ENCODE data around the gene ANO7.

ANO7 gene

GRCh38 chr2:241265506-241265905 lies 77.0 kb downstream of the ANO7 start:
- Histone ChIP-seq H3K79me2 (ENCODE audit: control insufficient read depth, insufficient read depth, low read length, poor library complexity) (peaks cover 11% of the 10 kb centered on the region), H3K14ac (ENCODE audit: low read length) (no peak overlapping the region), H3K27ac (ENCODE audit: low read depth, low read length) (no peak overlapping the region), H2BK5ac (ENCODE audit: low read depth, low read length, poor library complexity) (no peak overlapping the region), H2BK12ac (ENCODE audit: low read length) (no peak overlapping the region), H4K8ac (ENCODE audit: low read depth, low read length) (no peak overlapping the region), H2BK120ac (ENCODE audit: insufficient read depth, low read length, poor library complexity) (no peak overlapping the region), H3K4me1 (ENCODE audit: control insufficient read depth in 1 of 2, insufficient read depth in 2 of 2, low read length in 2 of 2) (peaks cover 18 to 24% of the 10 kb centered on the region in 2 experiments), H3K9ac (ENCODE audit: low read length) (no peak overlapping the region), H2AFZ (ENCODE audit: insufficient read depth, low read length, poor library complexity) (no peak overlapping the region), H3K79me1 (ENCODE audit: low read length) (peaks cover 3% of the 10 kb centered on the region), H4K91ac (ENCODE audit: low read depth, low read length) (no peak overlapping the region), H3K4me2 (ENCODE audit: low read length) (no peak overlapping the region), H3K23ac (ENCODE audit: low read length) (no peak overlapping the region), H3K36me3 (ENCODE audit: control insufficient read depth in 1 of 2, insufficient read depth in 2 of 2, low read length in 2 of 2) (peaks cover 63 to 64% of the 10 kb centered on the region in 2 experiments), H3K4me3 (ENCODE audit: low read depth, low read length) (no peak overlapping the region), H3K9me3 (ENCODE audit: insufficient read depth, low read depth, low read length) (no peaks in the 10 kb centered on the region), H3K27me3 (ENCODE audit: insufficient read depth, low read length) (no peaks in the 10 kb centered on the region), H4K12ac (ENCODE audit: low read depth, low read length) (no peak overlapping the region), H2AK5ac (ENCODE audit: low read length) (no peak overlapping the region), H3K18ac (ENCODE audit: low read length) (no peak overlapping the region), H3K4ac (ENCODE audit: low read depth, low read length) (no peak overlapping the region)
- DNase-seq = no peak
- no CpG with 5 or more reads among the region's 5 CpGs for WGBS (ENCODE audit: extremely low coverage, insufficient coverage, insufficient read length)

DNA sequence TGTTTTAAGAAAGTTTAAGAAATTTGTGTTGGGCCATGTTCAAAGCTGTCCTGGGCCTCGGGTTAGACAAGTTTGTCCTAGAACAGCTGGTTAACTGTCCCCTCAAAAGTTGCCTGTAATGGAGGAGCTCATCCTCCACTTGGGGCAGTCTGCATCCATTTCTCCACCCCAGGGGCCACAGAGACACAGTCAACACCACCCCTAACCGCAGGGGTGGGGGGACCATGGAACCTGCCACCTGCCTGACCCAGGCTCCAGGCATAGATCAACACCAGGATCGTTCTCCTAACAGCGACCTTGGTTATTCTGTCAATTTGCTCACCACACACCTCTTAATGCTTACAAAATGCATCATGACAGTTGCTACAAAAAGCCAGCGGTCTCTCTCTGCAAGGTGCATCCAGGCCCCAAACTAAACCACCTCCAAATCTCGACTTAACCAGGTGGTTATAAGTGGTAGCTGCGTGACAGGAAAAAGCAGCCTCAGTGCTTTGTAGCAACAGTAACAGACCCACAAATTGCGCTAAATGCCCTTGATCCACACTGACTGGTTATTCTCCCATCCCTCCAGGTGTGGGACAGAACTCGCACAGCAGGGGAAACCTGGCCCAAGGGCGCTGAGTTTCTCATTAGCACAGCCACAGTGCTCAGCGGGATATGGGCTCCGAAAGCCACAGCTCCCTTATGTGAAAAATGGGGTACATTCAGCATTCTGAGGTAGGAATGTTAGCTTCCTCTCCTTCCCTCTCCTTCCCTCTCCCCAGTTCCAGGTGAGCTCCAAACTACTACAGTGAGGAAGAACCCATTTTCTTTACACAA lies 79.0 kb downstream of the ANO7 start:
- H2AK5ac ChIP-seq (ENCODE audit: low read length) = no peak overlapping the region
- H3K9me3 ChIP-seq (ENCODE audit: insufficient read depth, low read depth, low read length) = no peaks in the 10 kb centered on the region
- no peak overlapping the region for H3K4me3 ChIP-seq (ENCODE audit: low read depth, low read length)
- no peak overlapping the region for H2BK12ac ChIP-seq (ENCODE audit: low read length)
- no CpG with 5 or more reads among the region's 12 CpGs for WGBS (ENCODE audit: extremely low coverage, insufficient coverage, insufficient read length)
- no peak for DNase-seq
- H4K8ac ChIP-seq (ENCODE audit: low read depth, low read length) = no peak overlapping the region
- no peak overlapping the region for H3K18ac ChIP-seq (ENCODE audit: low read length)
- H4K91ac ChIP-seq (ENCODE audit: low read depth, low read length) = no peak overlapping the region
- H3K27ac ChIP-seq (ENCODE audit: low read depth, low read length) = no peak overlapping the region
- peaks cover 12% of the 10 kb centered on the region for H3K79me1 ChIP-seq (ENCODE audit: low read length)
- H2BK120ac ChIP-seq (ENCODE audit: insufficient read depth, low read length, poor library complexity) = no peak overlapping the region
- H3K79me2 ChIP-seq (ENCODE audit: control insufficient read depth, insufficient read depth, low read length, poor library complexity) = peaks cover 26% of the 10 kb centered on the region
- no peaks in the 10 kb centered on the region for H3K27me3 ChIP-seq (ENCODE audit: insufficient read depth, low read length)
- no peak overlapping the region for H3K4me2 ChIP-seq (ENCODE audit: low read length)
- no peak overlapping the region for H2AFZ ChIP-seq (ENCODE audit: insufficient read depth, low read length, poor library complexity)
- peaks cover 48 to 50% of the 10 kb centered on the region in 2 experiments for H3K36me3 ChIP-seq (ENCODE audit: control insufficient read depth in 1 of 2, insufficient read depth in 2 of 2, low read length in 2 of 2)
- H3K23ac ChIP-seq (ENCODE audit: low read length) = no peak overlapping the region
- no peak overlapping the region for H3K14ac ChIP-seq (ENCODE audit: low read length)
- H3K4ac ChIP-seq (ENCODE audit: low read depth, low read length) = peak overlapping the region; percentile 92
- no peak overlapping the region for H3K9ac ChIP-seq (ENCODE audit: low read length)
- H3K4me1 ChIP-seq (ENCODE audit: control insufficient read depth in 1 of 2, insufficient read depth in 2 of 2, low read length in 2 of 2) = peaks cover 22 to 33% of the 10 kb centered on the region in 2 experiments
- H2BK5ac ChIP-seq (ENCODE audit: low read depth, low read length, poor library complexity) = no peak overlapping the region
- no peak overlapping the region for H4K12ac ChIP-seq (ENCODE audit: low read depth, low read length)

GRCh38 chr2:241268306-241268705 lies 79.8 kb downstream of the ANO7 start:
- no CpG with 5 or more reads among the region's 7 CpGs for WGBS (ENCODE audit: extremely low coverage, insufficient coverage, insufficient read length)
- no peak overlapping the region for H3K23ac ChIP-seq (ENCODE audit: low read length)

DNA sequence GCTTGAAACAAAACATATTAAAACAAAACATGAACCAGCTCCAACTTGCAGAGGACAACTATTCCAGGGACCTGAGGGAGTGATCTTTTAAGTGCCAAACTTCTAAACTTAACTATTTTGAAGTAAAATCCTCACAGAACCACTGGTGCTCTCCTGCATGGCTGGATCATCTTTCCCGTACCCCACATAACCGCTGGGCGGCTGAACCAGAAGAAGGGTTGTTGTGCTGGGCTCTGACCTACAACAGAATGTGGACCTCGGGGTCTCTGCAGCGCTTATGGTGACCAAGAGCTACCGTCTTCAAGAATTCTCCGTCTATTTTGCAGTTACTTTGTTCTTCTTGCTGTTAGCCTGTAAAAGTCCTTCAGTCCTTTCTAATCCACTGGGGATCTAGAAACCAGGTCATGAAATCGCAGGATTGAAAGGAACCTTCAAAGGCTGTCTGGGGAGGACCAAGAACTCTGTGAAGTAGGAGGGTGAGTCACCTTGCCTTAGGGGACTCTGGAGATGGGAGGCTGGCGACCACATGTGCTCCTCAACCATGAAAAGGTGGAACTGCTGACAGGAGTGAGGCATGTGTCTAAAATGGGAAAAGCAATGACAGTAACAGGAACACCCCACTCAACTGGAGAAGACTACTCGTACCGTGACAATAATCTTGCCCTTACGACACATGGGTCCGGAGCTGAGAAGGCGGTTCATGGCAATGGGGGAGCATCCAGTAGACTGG lies 80.4 kb downstream of the ANO7 start:
- Histone ChIP-seq H2BK12ac (ENCODE audit: low read length) (no peak overlapping the region), H3K4ac (ENCODE audit: low read depth, low read length) (peak overlapping the region; percentile 23), H3K4me2 (ENCODE audit: low read length) (peak overlapping the region; percentile 20), H4K8ac (ENCODE audit: low read depth, low read length) (no peak overlapping the region), H2BK120ac (ENCODE audit: insufficient read depth, low read length, poor library complexity) (no peak overlapping the region), H3K4me3 (ENCODE audit: low read depth, low read length) (no peak overlapping the region), H3K27me3 (ENCODE audit: insufficient read depth, low read length) (no peaks in the 10 kb centered on the region), H3K27ac (ENCODE audit: low read depth, low read length) (peak overlapping the region; percentile 48), H3K9ac (ENCODE audit: low read length) (no peak overlapping the region), H3K18ac (ENCODE audit: low read length) (no peak overlapping the region), H4K12ac (ENCODE audit: low read depth, low read length) (no peak overlapping the region), H3K23ac (ENCODE audit: low read length) (no peak overlapping the region), H3K36me3 (ENCODE audit: control insufficient read depth in 1 of 2, insufficient read depth in 2 of 2, low read length in 2 of 2) (peaks cover 35 to 38% of the 10 kb centered on the region in 2 experiments), H2AFZ (ENCODE audit: insufficient read depth, low read length, poor library complexity) (no peak overlapping the region), H3K9me3 (ENCODE audit: insufficient read depth, low read depth, low read length) (no peaks in the 10 kb centered on the region), H3K4me1 (ENCODE audit: control insufficient read depth in 1 of 2, insufficient read depth in 2 of 2, low read length in 2 of 2) (peaks cover 22 to 34% of the 10 kb centered on the region in 2 experiments), H3K79me2 (ENCODE audit: control insufficient read depth, insufficient read depth, low read length, poor library complexity) (peaks cover 28% of the 10 kb centered on the region), H3K79me1 (ENCODE audit: low read length) (peaks cover 12% of the 10 kb centered on the region), H3K14ac (ENCODE audit: low read length) (no peak overlapping the region), H2AK5ac (ENCODE audit: low read length) (no peak overlapping the region), H2BK5ac (ENCODE audit: low read depth, low read length, poor library complexity) (peak overlapping the region; percentile 38), H4K91ac (ENCODE audit: low read depth, low read length) (no peak overlapping the region)
- WGBS (ENCODE audit: extremely low coverage, insufficient coverage, insufficient read length) = no CpG with 5 or more reads among the region's 14 CpGs
- peak; percentile 72 to 85 for DNase-seq

More at GRCh38 chr2:241268306-241268705, 79.8 kb downstream of the ANO7 start:
- H2AFZ ChIP-seq (ENCODE audit: insufficient read depth, low read length, poor library complexity) = no peak overlapping the region
- no peak overlapping the region for H2BK5ac ChIP-seq (ENCODE audit: low read depth, low read length, poor library complexity)
- no peaks in the 10 kb centered on the region for H3K27me3 ChIP-seq (ENCODE audit: insufficient read depth, low read length)
- H3K4ac ChIP-seq (ENCODE audit: low read depth, low read length) = peak overlapping the region; percentile 3
- no peak overlapping the region for H3K4me2 ChIP-seq (ENCODE audit: low read length)
- peaks cover 28% of the 10 kb centered on the region for H3K79me2 ChIP-seq (ENCODE audit: control insufficient read depth, insufficient read depth, low read length, poor library complexity)
- no peak for DNase-seq
- H3K4me3 ChIP-seq (ENCODE audit: low read depth, low read length) = no peak overlapping the region
- H4K91ac ChIP-seq (ENCODE audit: low read depth, low read length) = no peak overlapping the region
- H2BK120ac ChIP-seq (ENCODE audit: insufficient read depth, low read length, poor library complexity) = no peak overlapping the region
- no peak overlapping the region for H3K9ac ChIP-seq (ENCODE audit: low read length)
- H2BK12ac ChIP-seq (ENCODE audit: low read length) = no peak overlapping the region
- no peaks in the 10 kb centered on the region for H3K9me3 ChIP-seq (ENCODE audit: insufficient read depth, low read depth, low read length)
- H3K36me3 ChIP-seq (ENCODE audit: control insufficient read depth in 1 of 2, insufficient read depth in 2 of 2, low read length in 2 of 2) = peaks cover 40 to 42% of the 10 kb centered on the region in 2 experiments
- H2AK5ac ChIP-seq (ENCODE audit: low read length) = no peak overlapping the region
- H4K8ac ChIP-seq (ENCODE audit: low read depth, low read length) = no peak overlapping the region
- H3K18ac ChIP-seq (ENCODE audit: low read length) = peak overlapping the region; percentile 46
- H4K12ac ChIP-seq (ENCODE audit: low read depth, low read length) = no peak overlapping the region
- H3K14ac ChIP-seq (ENCODE audit: low read length) = no peak overlapping the region
- H3K4me1 ChIP-seq (ENCODE audit: control insufficient read depth in 1 of 2, insufficient read depth in 2 of 2, low read length in 2 of 2) = peaks cover 22 to 34% of the 10 kb centered on the region in 2 experiments
- peaks cover 12% of the 10 kb centered on the region for H3K79me1 ChIP-seq (ENCODE audit: low read length)
- no peak overlapping the region for H3K27ac ChIP-seq (ENCODE audit: low read depth, low read length)
